Measurements from ENCODE around the gene RTN4IP1. TPM values are rescaled to one million over a fixed set of nuclear protein-coding genes. Genes with fewer than 3 reads are reported as not detected.

Gene RTN4IP1
- total RNA-seq, 2 donors from 2014 or later: 7.1 to 8.9 TPM

DNA sequence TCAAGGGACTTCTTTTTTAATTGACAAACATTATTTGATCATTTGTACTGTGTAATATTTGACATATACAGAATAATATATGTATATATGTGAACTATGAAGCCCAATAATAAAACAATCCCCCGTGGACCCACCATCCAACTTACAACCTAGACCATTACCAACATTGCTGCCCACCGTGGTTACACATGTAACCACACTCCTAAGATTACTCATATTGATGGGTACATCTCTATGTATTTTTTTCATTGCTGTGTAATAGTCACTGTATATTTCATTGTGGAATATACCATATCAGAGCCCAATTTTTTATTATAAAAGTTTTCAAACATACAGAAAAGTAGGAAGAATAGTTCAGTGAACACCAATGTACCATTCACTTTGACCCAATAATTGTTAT, 94.3 kb downstream of the RTN4IP1 start:
- no peak for DNase-seq
- Mint-ChIP-seq H3K27ac (no peak overlapping the region), H3K36me3 (ENCODE audit: low read depth) (no peaks in the 10 kb centered on the region), H3K4me3 (no peak overlapping the region), H3K4me1 (peaks cover 3% of the 10 kb centered on the region), H3K27me3 (ENCODE audit: insufficient read depth) (no peaks in the 10 kb centered on the region), H3K9me3 (no peaks in the 10 kb centered on the region)
- Histone ChIP-seq H3K27ac (ENCODE audit: low read depth, low read length) (no peak overlapping the region), H3K36me3 (ENCODE audit: control insufficient read depth, insufficient read depth, low read length) (no peaks in the 10 kb centered on the region), H3K9ac (ENCODE audit: extremely low read depth, low read length, poor library complexity, severe bottlenecking) (no peak overlapping the region), H3K4me3 (ENCODE audit: low read length) (no peak overlapping the region), H3K27me3 (ENCODE audit: control insufficient read depth, insufficient read depth, low read length, poor library complexity, severe bottlenecking) (no peaks in the 10 kb centered on the region), H3K9me3 (ENCODE audit: control insufficient read depth, low read length) (no peaks in the 10 kb centered on the region), H3K4me1 (ENCODE audit: control insufficient read depth, insufficient read depth, low read length) (no peaks in the 10 kb centered on the region)
- 100% methylated on average over 2 of the region's 2 CpGs; no CpG with 5 or more reads in 1 of the 2 experiments for WGBS, 2 experiments (ENCODE audit: insufficient coverage in 1 of 2, insufficient read length in 1 of 2)
- TF ChIP-seq, protein P1, sequence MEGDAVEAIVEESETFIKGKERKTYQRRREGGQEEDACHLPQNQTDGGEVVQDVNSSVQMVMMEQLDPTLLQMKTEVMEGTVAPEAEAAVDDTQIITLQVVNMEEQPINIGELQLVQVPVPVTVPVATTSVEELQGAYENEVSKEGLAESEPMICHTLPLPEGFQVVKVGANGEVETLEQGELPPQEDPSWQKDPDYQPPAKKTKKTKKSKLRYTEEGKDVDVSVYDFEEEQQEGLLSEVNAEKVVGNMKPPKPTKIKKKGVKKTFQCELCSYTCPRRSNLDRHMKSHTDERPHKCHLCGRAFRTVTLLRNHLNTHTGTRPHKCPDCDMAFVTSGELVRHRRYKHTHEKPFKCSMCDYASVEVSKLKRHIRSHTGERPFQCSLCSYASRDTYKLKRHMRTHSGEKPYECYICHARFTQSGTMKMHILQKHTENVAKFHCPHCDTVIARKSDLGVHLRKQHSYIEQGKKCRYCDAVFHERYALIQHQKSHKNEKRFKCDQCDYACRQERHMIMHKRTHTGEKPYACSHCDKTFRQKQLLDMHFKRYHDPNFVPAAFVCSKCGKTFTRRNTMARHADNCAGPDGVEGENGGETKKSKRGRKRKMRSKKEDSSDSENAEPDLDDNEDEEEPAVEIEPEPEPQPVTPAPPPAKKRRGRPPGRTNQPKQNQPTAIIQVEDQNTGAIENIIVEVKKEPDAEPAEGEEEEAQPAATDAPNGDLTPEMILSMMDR (conservative IDR thresholded peaks at IDR 0.05): no peak

DNA sequence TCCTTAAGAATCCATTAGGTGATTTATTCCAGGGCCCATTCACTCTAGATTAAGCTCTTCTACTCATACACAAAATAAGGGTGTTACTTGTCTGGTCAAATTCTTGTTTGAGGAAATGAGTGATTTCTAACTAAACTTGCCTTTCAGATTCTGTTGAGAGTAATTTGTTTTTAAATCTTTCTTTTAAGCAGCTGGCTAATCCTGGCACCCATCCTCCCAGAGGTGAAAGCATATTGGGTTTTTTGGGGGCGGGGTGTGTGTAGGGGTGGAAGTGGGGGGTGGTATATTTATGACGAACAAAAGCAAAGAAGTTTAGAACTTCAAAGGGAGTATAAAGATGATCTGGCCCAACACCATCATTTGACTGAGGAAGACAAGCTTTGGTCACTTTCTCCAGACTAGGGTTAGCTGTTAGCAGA, 94.7 kb downstream of the RTN4IP1 start:
- no peaks in the 10 kb centered on the region for H3K9me3 ChIP-seq (ENCODE audit: control insufficient read depth, low read length)
- H3K27ac Mint-ChIP-seq: no peak overlapping the region
- no peaks in the 10 kb centered on the region for H3K27me3 Mint-ChIP-seq (ENCODE audit: insufficient read depth)
- no peak overlapping the region for H3K9ac ChIP-seq (ENCODE audit: extremely low read depth, low read length, poor library complexity, severe bottlenecking)
- H3K4me3 Mint-ChIP-seq: no peak overlapping the region
- no peak overlapping the region for H3K4me3 ChIP-seq (ENCODE audit: low read length)
- no peaks in the 10 kb centered on the region for H3K4me1 ChIP-seq (ENCODE audit: control insufficient read depth, insufficient read depth, low read length)
- H3K27ac ChIP-seq (ENCODE audit: low read depth, low read length): no peak overlapping the region
- WGBS, 2 experiments (ENCODE audit: insufficient coverage in 1 of 2, insufficient read length in 1 of 2): 22 to 73% methylated on average over 1 to 2 of the region's 2 CpGs
- H3K4me1 Mint-ChIP-seq: peaks cover 2% of the 10 kb centered on the region
- TF ChIP-seq, protein P1 (conservative IDR thresholded peaks at IDR 0.05): no peak
- no peaks in the 10 kb centered on the region for H3K36me3 ChIP-seq (ENCODE audit: control insufficient read depth, insufficient read depth, low read length)
- H3K9me3 Mint-ChIP-seq: no peaks in the 10 kb centered on the region
- H3K36me3 Mint-ChIP-seq (ENCODE audit: low read depth): no peaks in the 10 kb centered on the region
- DNase-seq: no peak
- H3K27me3 ChIP-seq (ENCODE audit: control insufficient read depth, insufficient read depth, low read length, poor library complexity, severe bottlenecking): no peaks in the 10 kb centered on the region

DNA sequence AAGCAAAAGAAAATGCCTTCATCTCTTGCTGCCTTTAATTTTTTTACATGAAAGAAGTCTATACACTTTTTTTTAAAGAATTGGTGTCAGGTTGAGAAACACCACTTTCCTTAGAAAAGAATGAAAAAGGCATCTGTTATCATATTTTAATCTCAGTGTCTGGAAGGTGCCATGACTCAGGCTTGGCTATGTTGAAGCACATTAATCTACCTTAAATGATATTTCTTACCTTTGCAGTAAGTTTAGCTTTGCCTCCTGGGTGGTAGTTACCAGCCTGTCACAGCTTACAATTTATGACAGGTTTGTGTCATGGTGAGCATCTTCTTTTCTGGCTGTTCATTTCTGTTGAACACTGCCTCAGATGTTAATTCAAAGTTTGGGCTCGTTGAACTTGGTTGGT, 95.3 kb downstream of the RTN4IP1 start:
- no peak overlapping the region for H3K27ac ChIP-seq (ENCODE audit: low read depth, low read length)
- Mint-ChIP-seq H3K4me1 (peaks cover 2% of the 10 kb centered on the region), H3K27ac (no peak overlapping the region), H3K36me3 (ENCODE audit: low read depth) (no peaks in the 10 kb centered on the region), H3K4me3 (no peak overlapping the region), H3K27me3 (ENCODE audit: insufficient read depth) (no peaks in the 10 kb centered on the region), H3K9me3 (no peaks in the 10 kb centered on the region)
- no peaks in the 10 kb centered on the region for H3K9me3 ChIP-seq (ENCODE audit: control insufficient read depth, low read length)
- TF ChIP-seq, protein P1 (conservative IDR thresholded peaks at IDR 0.05): no peak
- no peak for DNase-seq
- no peaks in the 10 kb centered on the region for H3K4me1 ChIP-seq (ENCODE audit: control insufficient read depth, insufficient read depth, low read length)
- no peak overlapping the region for H3K4me3 ChIP-seq (ENCODE audit: low read length)
- no peaks in the 10 kb centered on the region for H3K36me3 ChIP-seq (ENCODE audit: control insufficient read depth, insufficient read depth, low read length)
- no peak overlapping the region for H3K9ac ChIP-seq (ENCODE audit: extremely low read depth, low read length, poor library complexity, severe bottlenecking)
- H3K27me3 ChIP-seq (ENCODE audit: control insufficient read depth, insufficient read depth, low read length, poor library complexity, severe bottlenecking): no peaks in the 10 kb centered on the region
- WGBS, 2 experiments (ENCODE audit: insufficient coverage in 1 of 2, insufficient read length in 1 of 2): 48 to 50% methylated on average over 1 of the region's 1 CpG

All from endodermal cell (in vitro differentiated cells).